NOMO-1 (cell line): ENCODE measurements around the gene HDAC11.
A peak's percentile ranks its signal among the peaks of the same experiment; 100 is the strongest.
"Not testable (repeated sequence)": the region's sequence is repeated elsewhere in the genome, so short reads cannot be mapped to it uniquely, and the experiment has no call there.

Experiments used
- DNase-seq, 2 experiments: peaks; one replicate each; lab custom pipeline; 2025; ENCODE audit not compliant: unreplicated experiment in 2 of 2; lab: John Stamatoyannopoulos, UW

The HDAC11 gene

GRCh38 chr3:13492976-13493866, 13.1 kb downstream of the HDAC11 start:
- DNase-seq, result no peak

DNA sequence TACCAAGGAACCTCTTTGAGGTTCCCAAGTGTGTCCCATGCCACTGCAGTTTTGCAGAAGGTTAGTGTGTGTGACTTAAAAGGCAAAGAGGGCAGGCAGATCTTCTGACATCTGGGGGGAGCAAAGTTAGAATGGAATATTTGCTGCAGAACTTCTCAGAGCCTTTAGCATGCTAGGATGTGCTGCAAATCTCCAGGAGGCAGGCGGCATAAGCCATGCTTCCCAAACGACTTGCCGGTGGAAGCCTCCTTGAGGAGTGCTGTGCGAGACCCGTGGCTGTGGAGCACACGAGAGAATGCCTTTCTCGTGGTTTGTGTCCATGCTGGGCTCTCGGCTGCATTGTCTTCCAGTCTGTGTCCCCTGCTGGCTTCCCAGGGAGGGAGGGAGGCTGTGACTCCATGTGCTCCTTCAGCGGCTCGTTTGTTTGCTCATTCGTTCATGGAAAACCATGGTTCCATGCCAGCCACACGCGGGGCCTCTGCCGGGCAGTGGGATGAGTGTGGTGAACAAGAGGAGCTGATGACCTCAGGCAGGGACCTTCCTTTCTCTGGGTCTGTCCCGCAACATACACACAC, 13.8 kb downstream of the HDAC11 start:
- DNase-seq, result no peak

GRCh38 chr3:13494463-13495350, 14.6 kb downstream of the HDAC11 start:
- DNase-seq, result no peak

DNA sequence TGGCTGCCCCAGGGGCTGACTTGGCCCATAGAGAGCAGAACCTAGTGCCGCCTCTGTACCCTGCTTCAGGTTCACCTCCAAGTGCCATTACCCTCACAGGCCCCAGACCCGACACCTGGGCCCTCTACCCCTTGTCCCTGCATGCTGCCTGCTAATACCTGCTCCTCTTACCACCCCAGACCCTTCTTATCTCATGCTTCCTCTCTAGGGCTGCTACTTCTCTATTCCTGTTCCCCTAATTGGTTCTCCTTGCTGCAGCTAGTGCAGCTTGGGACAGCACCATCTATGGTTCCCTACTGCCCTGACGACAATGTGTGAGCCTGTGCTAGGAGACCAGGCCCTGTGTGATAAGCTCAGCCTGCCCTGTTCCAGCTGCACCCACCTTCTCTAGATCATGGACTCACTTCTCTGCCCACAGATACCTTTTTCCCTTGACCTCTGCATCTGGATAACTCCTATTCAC, 15.3 kb downstream of the HDAC11 start:
- DNase-seq, result no peak

- DNase-seq, result peak; percentile 77 to 78
These were observed 16.0 kb downstream of the HDAC11 start for GRCh38 chr3:13495921-13496723.

DNA sequence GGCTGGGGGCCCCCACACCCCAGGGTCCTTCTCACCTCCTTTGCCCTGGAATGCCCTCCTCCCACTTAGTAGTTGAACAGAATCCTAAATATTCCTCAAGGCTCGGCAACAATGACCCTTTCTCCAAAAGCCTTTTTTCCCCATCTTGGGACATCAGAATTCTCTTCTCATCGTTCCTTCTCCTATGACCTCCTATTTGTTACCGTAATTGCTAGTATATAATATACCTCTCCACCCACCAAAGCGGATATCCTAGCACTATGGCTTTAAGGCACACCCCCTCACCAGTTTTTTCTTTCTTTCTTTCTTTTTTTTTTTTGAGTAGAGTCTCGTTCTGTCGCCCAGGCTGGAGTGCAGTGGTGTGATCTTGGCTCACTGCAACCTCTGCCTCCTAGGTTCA, 16.8 kb downstream of the HDAC11 start:
- no peak for DNase-seq

GRCh38 chr3:13497386-13497785, 17.3 kb downstream of the HDAC11 start:
- no peak for DNase-seq

DNA sequence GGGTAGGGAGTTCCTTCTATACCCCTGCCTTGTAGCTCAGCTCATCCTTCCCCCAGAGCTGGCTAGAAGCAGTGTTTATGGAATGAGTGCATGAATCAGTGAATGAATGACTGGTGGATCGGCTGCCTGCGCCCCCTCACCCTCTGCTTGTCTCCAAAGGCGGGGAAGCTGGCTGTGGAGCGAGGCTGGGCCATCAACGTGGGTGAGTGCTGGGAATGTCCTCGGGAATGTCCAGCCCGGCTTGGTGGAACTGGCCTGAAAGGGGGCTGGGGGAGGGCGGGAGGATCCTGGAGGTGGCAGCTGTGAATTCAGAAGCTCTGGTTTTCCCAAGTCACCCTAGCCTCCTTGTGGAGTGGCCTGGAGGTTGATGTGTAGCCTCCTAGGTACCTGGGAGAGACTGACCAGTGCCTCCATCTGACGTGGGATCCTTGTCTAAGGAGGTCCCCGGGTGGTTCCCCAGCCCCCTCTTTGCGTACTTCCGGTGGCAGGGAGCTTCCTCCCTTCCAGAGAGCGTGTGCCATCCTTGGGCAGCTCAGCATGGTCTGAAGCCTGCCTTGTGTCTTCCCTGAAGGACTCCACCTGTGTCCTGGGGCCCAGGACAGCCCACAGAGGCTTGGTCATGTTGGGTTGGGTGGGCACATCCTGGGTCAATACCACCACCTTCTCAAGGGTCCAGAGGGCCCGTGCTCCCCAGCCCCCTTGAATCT, 18.4 kb downstream of the HDAC11 start:
- DNase-seq, result no peak

GRCh38 chr3:13499246-13499645, 19.1 kb downstream of the HDAC11 start:
- DNase-seq, result not testable (repeated sequence)

- DNase-seq, result no peak
These were observed 20.2 kb downstream of the HDAC11 start for GRCh38 chr3:13500133-13500885.

- DNase-seq, result no peak
These were observed 20.9 kb downstream of the HDAC11 start for GRCh38 chr3:13501056-13501455.

- DNase-seq, result no peak
These were observed 21.4 kb downstream of the HDAC11 start for GRCh38 chr3:13501521-13501920.

DNA sequence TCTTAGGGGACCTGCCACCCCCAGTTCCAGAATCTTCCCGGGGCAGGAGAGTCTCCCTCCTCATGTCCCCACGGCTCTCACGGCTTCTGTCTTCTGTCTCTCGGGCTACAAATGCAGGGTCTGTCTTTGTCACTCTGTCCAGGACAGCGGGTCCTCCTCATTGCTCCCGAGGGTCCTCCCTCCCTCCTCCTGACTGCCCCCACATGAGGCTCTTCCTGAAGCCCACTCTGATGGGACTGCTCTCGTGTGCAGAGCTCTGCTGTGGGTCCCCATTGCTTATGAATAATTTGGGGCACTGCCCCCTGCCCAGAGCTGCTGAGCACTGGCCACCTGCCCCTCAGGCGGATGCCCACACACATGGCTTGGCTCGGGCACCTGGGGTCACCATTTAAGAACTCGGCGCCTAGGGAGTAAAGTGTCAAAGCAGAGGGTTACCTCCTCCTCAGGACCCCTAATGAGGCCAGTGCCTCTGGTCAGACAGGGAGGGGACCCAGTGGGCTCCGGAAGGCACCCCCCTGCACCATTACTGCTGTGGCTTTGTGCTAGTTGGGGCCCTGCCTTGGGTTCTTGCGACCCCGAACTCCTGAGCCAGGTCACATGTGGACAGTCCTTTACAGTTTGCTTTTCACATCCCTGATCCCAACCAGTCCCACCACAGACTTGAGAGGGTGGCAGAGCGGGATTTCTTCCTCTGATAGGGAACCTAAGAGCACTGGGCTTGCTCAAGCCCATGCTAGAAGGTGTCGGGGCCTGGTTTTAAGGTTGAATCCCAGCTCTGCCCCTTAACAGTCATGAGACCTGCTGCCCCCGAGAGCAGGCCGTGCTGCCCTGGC, 22.1 kb downstream of the HDAC11 start:
- no peak for DNase-seq

- no peak for DNase-seq
These were observed 22.6 kb downstream of the HDAC11 start for GRCh38 chr3:13502791-13503060.

- DNase-seq, result no peak
These were observed 24.2 kb downstream of the HDAC11 start for GRCh38 chr3:13504161-13504831.

DNA sequence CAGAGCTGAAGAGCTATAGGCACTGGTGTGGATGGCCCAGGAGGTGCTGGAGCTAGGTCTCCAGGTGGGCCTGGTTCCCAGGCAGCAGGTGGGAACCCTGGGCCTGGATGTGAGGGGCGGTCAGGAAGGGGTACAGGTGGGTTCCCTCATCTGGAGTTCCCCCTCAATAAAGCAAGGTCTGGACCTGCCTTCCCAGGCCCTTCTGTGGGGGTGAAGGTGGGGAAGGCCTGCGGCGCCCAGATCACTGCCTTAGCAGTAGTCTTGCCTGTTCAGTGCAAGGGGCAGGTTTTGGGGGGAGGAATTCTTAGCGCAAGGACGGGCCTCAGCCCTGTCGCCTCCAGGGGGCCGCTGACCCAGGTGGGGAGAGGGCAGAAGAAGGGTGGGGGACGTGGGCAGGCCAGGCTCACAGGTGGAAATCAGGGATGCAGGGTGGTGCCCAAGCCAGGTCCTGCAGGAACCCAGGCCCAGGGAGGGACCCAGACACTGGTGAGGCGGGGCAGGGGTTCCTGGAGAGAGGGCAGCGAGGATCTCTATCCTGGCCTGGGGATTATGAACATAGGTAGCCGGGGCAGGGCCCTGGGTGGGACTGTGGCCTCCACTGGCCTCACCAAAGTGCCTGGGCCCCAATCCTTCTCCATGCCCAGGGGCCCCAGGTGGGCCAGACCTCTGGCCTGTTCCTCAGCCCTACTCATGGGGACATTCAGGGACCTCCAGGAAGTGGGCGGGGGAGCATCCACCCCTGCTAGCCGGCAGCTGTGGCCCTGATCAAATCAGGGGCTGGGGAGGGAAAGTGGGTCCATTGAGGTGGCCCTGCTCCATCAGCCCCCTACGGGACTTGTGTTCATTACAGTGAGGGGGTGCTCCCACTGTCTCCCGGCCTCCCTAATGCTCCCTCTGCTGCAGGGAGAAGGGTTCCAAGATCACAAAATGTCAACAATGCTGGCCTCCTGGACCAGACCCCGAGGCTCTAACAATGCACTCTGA, 25.3 kb downstream of the HDAC11 start:
- DNase-seq, result no peak

DNA sequence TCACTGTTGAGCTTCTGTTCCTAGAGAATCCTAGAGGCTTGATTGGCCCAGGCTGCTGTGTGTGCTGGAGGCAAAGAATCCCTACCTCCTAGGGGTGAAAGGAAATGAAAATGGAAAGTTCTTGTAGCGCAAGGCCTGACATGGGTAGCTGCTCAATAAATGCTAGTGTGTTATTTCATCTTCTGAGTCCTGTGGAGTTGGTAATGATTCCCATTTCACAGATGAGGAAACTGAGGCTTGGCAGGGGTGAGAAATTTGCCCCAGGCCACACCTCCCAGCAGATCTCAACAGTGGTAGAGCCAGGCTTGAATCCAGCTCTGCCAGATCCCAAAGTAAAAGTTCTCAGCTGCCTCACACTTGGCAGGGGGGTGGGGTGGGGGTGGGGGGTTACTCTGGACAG, 26.1 kb downstream of the HDAC11 start:
- no peak for DNase-seq
